ENCODE measurements around the gene SLC39A9.

GRCh38 chr14:69485701-69486100 lies 87.2 kb downstream of the SLC39A9 start:
- no peak for TF ChIP-seq CTCF (IDR thresholded peaks at IDR 0.05; ENCODE audit: low read depth, low read length, missing input control)
- no peak for TF ChIP-seq MAX (IDR thresholded peaks at IDR 0.05)
- no peak for TF ChIP-seq JUND (IDR thresholded peaks at IDR 0.05)

Data from liver (tissue), 3 donors.